ENCODE data around the gene SLC14A1.

Gene SLC14A1

GRCh38 chr18:45801416-45802004 is 77.5 kb downstream of the SLC14A1 start:
- no peak for DNase-seq

More at GRCh38 chr18:45801416-45802004, 77.5 kb downstream of the SLC14A1 start:
- Histone ChIP-seq H3K4me3 (no peak overlapping the region), H3K36me3 (no peaks in the 10 kb centered on the region), H3K4me1 (peaks cover 0 to 22% (median 14%) of the 10 kb centered on the region in 4 donors), H3K27me3 (no peaks in the 10 kb centered on the region), H3K9me3 (no peaks in the 10 kb centered on the region), H3K27ac (no peak overlapping the region)
- intact Hi-C loops (cut with DNase I; ENCODE audit: low total_unique reads) = no loop called here
- no peak for TF ChIP-seq CTCF (IDR thresholded peaks at IDR 0.05)
